ENCODE data around the gene PTPRN2.

The PTPRN2 gene

DNA sequence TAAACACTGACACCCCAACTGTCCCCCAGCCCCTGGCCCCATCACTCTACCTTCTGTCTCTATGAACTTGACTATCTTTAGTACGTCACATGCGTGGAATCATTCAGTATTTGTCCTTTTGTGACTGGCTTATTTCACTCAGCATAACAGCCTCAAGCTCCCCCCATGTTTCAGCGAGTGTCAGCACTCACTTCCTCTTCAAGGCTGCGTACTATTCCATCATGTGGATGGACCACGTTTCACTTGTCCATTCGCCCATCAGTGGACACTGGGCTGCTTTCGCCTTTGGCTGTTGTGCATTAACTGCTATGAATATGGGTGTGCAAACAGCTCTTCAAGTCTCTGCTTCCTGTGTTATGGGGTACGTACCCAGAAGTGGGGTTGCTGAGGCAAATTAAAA is 100.7 kb downstream of the PTPRN2 start:
- no peak for DNase-seq

DNA sequence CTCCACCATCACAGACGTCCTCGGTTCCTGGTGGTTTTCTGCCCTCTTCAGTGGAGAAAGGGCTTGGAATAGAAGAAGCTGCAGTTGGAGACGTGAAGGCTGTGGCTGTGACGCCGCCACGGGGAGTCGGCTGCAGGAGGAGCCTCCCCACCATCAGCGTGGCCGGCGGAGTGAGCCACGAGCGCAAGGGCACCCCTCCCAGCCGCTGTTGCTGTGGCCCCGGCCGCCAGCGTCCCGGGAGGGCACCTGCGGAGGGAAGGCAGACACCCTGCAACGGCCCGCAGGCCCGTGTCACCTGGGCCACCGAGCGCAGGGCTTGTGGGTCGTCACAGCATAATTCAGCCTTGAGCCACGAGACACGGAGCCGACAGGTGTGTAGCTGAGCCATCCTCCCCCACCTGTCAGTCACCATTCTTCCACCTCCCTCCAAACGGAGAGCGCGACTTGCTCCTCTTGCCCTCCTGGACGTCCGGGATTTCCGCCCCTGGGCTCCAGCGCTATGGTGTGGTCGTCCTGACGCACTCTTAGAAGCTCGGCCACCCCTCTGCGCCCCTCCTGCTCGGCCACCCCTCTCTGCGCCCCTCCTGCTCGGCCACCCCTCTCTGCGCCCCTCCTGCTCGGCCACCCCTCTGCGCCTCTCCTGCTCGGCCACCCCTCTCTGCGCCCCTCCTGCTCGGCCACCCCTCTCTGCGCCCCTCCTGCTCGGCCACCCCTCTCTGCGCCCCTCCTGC is 102.7 kb downstream of the PTPRN2 start:
- DNase-seq = no peak

DNA sequence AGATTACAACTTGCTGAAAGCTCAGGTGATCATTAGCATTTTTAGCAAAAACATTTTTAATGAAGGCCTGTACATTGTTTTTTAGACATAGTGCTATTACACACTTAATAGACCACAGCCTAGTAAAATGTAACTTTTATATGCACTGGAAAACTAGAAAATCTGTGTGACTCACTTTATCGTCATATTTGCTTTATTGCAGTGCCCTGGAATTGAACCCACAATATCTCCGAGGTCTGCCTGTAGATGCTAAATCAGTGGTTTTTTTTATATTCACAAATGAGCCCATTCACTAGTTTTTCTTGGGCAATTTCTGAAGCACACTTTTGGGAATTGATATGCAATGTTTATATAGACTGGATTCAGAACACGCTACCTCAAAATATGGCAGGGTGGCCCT is 105.1 kb downstream of the PTPRN2 start:
- no peak for DNase-seq

DNA sequence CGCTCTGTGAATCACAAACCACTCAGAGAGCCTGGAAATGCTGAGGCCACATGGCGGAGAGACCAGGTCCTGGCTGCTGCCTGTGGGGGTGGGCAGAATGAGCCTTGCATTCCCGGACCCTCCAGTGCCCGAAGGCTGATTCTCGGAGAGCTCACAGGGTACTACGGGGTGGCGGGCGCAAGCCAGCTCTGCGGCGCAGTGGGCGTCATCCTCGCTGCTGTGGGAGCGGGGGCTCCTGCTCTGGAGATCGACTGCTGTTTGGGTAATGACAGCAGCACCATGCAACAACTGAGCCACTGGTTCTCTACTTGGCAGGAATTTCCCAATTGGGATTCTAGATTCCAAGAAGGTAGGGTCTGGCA is 108.0 kb downstream of the PTPRN2 start:
- DNase-seq = no peak

DNA sequence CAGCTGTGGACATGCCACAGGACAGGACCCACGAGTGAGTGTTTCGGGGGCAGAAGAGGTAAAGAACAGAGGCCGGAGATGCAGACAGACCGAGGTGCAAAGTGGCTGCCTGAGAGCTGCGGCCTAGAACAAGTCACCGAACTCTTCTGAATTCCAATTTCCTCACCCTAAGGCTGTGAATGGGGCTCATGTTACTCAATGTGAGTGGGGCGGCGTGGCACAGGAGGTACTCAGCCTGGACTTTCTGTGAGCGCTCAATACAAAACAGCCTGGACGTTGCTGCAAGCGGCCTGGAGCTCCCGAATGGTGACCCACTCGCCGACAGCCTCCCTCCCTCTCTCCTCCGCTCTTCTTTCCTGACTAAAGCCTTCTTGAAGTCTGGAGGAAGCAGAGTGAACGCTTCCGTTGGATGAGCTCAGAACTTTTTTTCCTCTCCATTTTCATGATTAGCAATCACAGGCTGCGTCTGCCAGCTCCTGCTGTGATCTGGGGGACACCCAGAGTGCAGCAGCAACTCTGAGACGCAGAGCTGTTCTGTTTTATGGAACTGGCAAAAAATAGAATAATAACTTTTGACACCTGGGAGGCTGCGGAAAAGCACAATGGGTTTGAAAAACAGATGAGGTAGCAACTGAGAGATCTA is 108.5 kb downstream of the PTPRN2 start:
- no peak for DNase-seq

DNA sequence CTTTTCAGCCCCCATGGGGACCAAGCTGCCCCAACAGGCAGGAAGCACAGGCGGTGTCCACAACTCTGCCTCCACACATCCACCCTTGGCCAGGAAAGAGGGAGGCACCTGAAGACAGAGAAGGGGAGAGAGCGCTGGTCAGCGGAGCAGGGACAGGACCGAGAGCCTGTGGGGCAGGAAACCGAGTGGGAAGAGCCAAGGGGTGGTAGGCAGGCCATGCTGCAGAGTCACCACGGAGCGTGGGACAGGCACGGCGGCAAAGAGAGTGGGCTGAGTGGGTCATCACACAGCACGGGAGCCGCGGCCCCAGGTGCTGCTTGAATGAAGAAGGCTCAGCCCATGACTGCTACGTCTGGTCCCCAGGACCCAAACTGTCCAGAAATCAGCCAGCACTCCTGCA is 109.8 kb downstream of the PTPRN2 start:
- DNase-seq = no peak

DNA sequence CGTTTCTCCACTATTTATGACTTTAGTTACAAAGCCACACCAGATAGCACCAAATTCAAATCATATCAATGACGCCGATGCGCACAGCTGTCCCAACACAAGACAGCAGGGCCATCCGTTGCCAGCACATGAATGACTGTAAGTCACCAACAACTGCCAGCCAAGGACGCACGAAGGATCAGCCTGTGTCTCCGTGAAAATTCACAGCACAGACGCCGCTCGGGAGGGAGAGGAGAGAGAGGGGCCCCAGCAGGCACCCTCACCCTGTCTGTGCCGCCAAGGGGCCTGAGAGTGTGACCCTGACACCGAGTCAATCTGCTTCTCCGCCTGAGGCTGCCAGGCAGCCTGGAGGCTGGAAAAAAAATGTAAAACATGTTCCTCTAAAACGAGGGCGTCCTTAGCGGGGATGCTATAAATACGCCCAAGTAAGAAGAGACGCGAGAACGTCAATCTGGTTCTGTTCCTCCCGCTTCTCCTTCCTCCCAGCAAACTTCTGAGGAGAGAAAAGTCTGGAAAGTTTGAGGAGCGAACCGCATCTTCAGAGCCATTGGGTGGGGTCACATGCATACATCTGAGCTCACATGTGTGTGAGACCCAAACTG is 111.2 kb downstream of the PTPRN2 start:
- no peak for DNase-seq

DNA sequence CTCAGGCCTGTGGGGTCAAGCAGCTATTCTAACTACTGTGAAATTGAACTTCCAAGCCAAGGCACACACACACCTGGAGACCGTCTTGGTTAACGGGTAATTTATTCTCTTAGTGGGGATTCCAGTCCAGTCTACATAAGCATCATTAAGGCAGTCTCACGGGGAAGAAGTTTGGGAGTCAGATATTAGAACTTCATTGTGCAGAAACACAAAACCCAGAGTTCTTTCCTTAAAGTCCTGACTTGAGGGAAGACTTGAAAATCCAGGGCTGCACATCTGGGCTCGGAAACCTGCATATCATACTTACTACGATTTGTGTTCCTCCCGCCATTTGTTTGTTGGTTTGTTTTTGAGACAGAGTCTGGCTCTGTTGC is 112.0 kb downstream of the PTPRN2 start:
- no peak for DNase-seq

DNA sequence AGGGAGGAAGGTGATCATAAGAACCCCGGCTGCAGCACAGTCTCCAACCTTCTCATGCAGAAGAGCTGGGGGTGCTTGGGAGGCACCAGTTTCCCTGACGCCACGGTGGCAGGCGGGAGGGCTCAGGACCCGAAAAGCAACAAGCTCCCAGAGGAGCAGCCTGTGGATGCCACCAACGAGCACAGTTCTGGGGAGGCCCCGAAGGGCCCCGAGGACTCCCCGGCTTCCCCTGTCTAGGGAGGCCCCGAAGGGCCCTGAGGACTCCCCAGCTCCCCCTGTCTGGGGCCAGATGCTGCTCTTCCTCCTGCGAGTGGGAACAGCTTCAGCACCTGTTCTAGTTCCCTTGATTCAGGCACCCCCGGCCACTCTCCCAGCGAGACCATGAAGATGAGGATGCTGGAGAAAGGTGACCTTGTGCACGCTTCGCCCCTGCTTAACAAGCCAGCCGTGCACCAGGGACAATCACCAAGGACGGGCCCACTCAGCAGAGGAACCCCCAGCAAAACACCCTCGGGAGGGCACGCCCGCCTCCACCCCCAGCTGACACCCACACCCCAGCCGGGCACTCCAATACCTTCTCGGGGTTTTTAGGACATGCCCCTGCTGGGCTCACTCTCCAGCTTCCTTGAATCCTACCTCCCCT is 112.5 kb downstream of the PTPRN2 start:
- no peak for DNase-seq

DNA sequence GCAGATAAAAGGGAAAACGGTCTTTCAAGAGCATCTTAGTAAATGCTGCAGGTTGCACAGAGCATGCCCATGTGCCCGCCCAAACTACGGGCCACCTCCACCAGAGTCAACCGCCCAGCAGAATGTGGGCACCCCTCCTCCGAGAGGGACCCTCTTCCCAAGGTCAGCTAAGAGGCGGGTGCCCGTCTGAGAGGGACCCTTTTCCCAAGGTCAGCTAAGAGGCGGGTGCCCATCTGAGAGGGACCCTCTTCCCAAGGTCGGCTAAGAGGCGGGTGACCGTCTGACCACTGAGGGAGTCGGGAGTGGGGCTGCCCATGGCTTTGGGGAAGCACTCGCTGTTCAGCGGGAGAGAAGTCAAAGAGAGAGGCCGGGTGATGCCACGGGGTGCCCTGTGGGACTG is 113.1 kb downstream of the PTPRN2 start:
- no peak for DNase-seq

DNA sequence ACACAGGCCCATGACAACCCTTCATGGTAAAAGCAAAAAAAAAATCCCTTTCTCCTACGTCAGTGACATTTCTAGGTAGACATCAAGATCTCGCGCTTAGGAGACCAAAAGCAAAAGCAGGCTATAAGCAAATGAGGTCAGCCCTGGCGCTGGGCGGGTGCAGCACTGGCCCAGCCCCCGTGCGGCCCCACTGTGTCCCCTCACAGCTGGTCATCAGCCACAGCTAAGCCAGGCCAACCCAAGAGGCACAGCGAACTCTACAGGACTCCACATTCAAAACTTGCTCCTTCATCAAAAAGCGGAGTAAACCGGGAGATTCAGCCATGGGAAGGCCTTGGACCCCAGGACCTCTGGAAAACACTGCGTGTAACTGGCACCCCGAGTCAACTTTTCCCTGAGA is 113.7 kb downstream of the PTPRN2 start:
- DNase-seq = no peak

DNA sequence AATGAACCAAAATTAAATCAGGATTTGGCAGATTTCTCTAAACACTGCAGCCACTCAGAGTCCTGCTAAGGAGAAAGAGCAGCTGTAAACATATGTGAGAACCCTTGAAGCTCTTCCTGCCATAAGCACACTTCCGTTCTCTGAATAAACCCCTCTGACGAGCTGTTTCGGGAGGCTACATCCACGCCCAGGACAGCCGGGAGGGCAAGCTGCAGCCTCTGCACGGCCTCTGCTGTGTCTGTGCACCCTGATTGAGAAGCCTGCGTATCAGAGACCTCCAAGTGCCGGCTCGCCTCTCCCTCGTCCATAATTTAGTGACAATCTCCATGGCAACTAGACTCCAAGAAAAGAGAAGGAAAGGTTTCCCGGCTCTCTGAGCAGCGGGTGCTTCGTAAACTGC is 114.4 kb downstream of the PTPRN2 start:
- DNase-seq = no peak

DNA sequence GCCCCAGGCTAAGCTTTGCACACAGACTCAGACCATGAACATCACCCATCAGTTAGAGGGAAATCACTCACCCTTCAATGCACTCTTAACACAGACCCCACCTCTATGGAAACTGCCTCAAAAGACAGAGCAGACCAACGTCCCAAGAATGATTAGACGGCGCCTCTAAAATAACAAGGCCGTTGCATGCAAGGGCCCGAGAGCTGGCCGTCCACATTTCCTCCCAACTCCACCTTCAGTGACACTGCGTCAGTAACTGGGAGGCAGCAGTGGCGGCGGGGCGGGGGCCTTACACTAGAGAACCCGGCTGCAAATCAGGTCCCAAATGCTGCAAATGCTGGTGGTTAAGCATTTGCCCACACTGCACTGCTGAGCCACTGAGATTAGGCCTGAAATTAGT is 115.0 kb downstream of the PTPRN2 start:
- DNase-seq = no peak

DNA sequence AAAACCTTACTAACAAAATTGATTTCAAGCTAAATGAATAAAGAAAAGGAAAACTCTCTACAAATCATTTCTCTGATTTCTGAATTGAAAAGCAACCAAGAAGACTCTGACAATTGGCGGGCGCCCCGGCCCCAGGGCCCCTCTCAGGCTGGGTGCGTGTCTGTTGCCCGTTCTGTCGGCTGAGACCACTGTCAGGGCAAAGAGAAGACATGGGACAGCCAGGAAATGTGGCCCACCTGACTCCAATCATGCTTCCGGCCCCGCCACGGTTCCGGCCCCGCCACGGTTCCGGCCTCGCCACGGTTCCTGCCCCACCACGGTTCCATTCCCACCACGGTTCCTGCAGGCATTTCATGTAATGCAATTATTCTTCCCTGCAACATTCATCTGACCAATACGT is 115.9 kb downstream of the PTPRN2 start:
- no peak for DNase-seq

DNA sequence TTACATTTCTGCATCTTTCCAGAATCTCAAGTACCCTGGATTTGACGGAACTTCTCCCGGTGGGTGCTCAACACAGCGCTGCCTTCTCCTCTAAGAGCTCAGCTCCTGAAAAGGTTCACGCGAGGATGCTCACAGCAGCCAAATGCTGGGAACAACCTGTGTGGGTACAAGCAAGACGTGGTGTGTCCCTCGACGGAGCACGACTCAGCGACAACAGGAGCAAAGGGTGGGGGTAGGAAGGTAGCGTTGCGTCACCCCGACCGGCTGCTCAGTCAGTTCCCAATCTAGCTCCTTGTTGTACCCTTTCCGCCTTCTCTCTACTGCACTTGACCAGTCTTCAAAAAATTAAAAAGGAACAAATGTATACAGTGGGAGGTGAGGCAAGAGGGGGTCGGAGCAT is 117.3 kb downstream of the PTPRN2 start:
- no peak for DNase-seq

DNA sequence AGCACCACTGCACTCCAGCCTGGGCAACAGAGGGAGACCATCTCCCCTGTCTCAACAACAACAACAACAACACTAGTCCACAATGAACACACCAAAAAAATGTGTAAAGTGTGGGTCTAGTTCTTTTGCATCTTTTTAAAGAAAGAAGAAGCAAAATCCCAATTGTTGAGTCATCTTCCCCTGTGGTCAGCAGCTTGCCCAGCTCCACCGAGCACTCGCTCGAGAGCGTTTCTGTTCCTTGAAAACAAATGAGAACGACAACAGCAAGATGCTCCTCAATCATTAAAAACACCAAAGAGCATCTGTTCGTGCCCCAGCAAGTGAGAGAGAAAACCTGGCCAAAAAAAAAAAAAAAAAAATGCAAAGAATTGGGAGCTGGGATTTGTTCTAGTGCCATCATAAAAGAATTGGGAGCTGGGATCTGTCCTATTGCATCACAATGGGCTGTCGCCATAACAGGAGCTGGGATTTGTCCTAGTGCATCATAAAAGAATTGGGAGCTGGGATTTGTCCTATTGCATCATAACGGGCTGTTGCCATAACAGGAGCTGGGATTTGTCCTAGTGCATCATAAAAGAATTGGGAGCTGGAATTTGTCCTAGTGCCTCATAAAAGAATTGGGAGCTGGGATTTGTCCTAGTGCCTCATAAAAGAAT is 118.1 kb downstream of the PTPRN2 start:
- DNase-seq = no peak

DNA sequence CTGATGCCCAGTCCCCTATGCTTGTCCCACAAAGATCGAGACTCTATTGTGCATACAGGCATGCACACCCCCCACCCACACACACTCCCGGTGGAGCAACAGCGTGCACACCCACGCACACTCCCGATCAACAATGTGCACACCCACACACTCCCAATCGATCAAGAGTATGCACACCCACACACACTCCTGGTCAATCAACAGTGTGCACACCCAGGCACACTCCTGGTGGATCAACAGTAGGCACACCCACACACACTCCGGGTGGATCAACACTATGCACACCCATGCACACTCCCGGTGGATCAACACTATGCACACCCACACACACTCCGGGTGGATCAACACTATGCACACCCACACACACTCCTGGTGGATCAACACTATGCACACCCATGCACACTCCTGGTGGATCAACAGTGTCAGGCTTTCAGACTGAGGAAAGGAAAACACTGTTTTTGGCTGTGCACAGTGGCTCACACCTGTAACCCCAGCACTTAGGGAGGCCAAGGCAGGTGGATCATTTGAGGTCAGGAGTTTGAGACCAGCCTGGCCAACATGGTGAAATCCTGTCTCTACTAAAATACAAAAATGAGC is 118.8 kb downstream of the PTPRN2 start:
- DNase-seq = no peak

DNA sequence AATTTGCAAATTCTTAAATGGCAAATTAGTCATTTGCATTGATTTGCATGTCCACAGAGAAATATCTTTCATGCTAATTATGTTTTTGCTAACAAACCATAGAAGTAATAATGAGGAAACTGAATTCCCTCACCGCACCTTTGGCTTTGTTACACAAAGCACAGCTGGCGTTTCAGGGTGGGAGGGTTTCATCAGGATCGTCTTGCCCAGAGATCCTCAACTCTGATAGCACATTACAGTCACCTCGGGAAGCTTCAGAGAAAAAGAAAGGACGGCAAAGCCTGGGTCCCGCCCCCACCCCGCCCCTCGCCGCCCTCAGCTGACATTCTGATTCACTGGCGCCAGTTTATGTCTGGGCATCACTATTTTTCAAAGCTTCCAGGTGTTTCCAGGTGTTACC is 119.4 kb downstream of the PTPRN2 start:
- no peak for DNase-seq

DNA sequence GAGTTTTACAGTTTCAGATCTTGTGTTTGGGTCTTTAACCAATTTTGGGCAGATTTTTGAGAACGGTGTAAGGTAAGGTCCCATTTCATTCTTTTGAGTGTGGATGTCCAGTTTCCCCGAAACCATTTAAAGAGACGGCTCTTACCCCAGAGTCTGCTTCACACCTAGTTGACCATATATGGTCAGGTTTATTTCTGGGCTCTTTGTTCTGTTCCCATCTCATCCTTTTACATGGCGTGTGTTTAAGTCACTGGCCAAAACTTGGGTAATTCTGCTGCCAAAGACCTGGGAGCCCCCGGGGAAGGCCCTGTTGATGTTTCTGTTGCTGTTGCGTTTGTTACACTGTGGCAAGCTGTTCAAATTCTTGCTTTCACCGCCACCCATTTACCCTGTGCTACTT is 120.1 kb downstream of the PTPRN2 start:
- DNase-seq = no peak

DNA sequence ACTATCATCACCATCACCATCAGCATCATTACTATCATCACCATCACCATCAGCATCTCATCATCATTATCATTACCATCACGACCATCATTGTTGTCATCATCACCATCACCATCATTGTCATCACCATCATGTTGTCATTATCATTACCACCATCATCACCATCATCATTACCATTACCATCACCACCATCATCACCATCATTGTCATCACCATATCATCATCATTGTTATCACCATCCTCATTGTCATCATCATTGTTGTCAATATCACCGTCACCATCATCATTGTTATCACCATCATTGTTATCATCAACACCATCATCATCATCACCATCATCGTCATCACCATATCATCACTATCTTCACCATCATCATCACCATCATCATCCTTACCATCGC is 124.3 kb downstream of the PTPRN2 start:
- no peak for DNase-seq

DNA sequence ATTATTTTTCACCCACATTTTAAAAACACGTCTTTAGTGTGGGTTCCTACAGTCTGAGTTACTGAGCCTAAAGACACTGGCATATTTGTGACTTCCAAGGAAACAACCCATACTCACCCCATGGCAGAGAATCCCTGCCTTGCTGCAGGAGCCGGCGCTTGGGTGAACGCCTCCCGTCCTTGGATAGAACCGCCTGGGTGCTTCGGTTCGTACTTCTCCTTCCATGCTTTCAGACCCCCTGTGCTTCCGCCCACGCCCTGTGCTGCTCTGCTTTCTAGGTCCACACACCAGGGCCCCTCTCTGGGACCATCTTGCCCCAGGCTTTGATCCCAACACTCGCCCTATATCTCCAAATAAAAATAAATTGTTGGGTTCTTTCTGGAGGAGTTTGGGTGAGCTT is 125.8 kb downstream of the PTPRN2 start:
- DNase-seq = no peak

DNA sequence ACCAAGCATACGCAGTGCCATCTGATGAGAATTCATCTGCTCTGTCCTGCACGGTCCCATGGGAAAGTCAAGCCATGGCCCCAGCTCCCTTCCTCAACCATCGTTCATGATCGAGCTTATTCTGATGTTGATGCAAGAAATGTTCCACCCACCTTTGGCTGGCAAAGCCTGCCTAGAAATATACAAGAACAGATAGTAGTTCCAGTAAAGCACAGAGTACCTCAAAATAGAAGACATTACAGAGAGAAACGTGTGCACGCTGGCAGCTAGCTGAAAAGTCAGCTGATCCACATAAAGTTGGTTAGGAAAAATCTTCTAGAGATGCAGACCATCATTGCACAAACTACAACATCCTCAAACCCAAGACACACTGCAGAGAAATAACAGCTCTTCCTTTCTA is 127.0 kb downstream of the PTPRN2 start:
- no peak for DNase-seq

DNA sequence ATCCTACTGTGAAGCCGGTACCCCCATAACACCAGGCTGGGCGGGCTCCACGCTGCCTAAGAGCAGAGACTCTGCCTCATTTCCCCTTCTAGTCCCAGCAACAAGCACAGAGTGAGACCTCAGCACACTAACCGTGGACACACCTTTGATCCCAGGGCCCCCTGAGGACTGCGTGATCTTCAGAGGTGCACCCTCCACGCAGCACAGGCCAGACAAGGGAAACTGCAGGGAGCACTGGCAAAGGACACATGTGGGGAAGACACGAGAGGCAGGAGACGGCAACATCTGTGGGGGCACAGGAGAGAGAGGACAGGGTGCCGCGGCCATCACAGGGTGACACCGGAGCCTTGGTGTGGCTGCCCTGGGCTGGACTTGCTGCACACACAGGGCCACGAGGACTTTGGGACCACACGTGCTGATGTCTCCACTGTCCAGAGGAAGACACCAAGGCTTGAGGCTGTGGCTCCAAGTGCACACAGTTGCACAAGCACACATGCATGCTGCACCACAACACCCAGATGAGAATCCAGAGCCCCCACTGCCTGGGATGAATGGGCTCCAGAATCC is 128.8 kb downstream of the PTPRN2 start:
- DNase-seq = no peak
